Activated B cell treated with CpG ODN at 0.5 μM for 24 hours (primary cell): Measurements from ENCODE around the gene GRM6. TPM values are rescaled to one million over a fixed set of nuclear protein-coding genes. Genes with fewer than 3 reads are reported as not detected.

Experiments
- ATAC-seq: fragments of 200-7000 bp; cut with Tn5 transposase; one replicate; pipeline ENCODE4 v1.10.0; 2021; ENCODE audit warnings: low read depth, mild to moderate bottlenecking, moderate library complexity
- CTCF ChIA-PET: fragments of 350-600 bp; sonication (Branson Sonifier 250); formaldehyde crosslinking; loops from one replicate; lab custom pipeline; 2021; ENCODE audit warnings: antibody characterized with exemption; lab: Charles Lee
- POLR2A ChIA-PET: fragments of 350-600 bp; sonication (Branson Sonifier 250); formaldehyde crosslinking; loops from one replicate; lab custom pipeline; 2021; ENCODE audit warnings: antibody characterized with exemption; lab: Charles Lee
- DNase-seq: peaks from one replicate; pipeline ENCODE4 v3.0.0; 2022
- H3K27ac Mint-ChIP-seq: one replicate; pipeline ENCODE4 v1.8.0; 2020; ENCODE audit warnings: mixed read lengths
- H3K27me3 Mint-ChIP-seq: one replicate; pipeline ENCODE4 v1.8.0; 2021; ENCODE audit warnings: mixed read lengths
- H3K36me3 Mint-ChIP-seq: one replicate; pipeline ENCODE4 v1.8.0; 2021; ENCODE audit warnings: low read depth, mixed read lengths
- H3K4me1 Mint-ChIP-seq: one replicate; pipeline ENCODE4 v1.8.0; 2021; ENCODE audit warnings: mixed read lengths
- H3K4me3 Mint-ChIP-seq: one replicate; pipeline ENCODE4 v1.8.0; 2020; ENCODE audit warnings: mild to moderate bottlenecking, mixed read lengths
- H3K9me3 Mint-ChIP-seq: one replicate; pipeline ENCODE4 v1.8.0; 2020; ENCODE audit warnings: mixed read lengths
- CTCF ChIP-seq: fragments of 200-600 bp; IDR thresholded peaks from one replicate; pipeline ENCODE4 v1.8.0; 2022; ENCODE audit warnings: antibody characterized with exemption, mild to moderate bottlenecking
- intact Hi-C: fragments of 100-400 bp; cut with micrococcal nuclease; formaldehyde crosslinking; loops from one replicate; pipeline ENCODE4 v1.15.1; 2024
- total RNA-seq: library from RNA; stranded (reverse); gene quantifications from 2 replicates; pipeline ENCODE4 v1.2.3, GENCODE V29; 2022

The GRM6 gene
- total RNA-seq, 1 donor from 2014 or later, result not detected

- no peak overlapping the region for H3K27ac Mint-ChIP-seq
- peaks cover 16% of the 10 kb centered on the region for H3K27me3 Mint-ChIP-seq
- peaks cover 6% of the 10 kb centered on the region for H3K9me3 Mint-ChIP-seq
- no peak for TF ChIP-seq CTCF
- no peaks in the 10 kb centered on the region for H3K36me3 Mint-ChIP-seq
- ChIA-PET CTCF (no interaction called here), POLR2A (no interaction called here)
- intact Hi-C loops, result no loop called here
- no peak for ATAC-seq
- no peak overlapping the region for H3K4me3 Mint-ChIP-seq
- no peaks in the 10 kb centered on the region for H3K4me1 Mint-ChIP-seq
- no peak for DNase-seq
Observed at GRCh38 chr5:178989311-178989710, 5.8 kb downstream of the GRM6 start.

- Mint-ChIP-seq H3K27ac (no peak overlapping the region), H3K27me3 (peaks cover 11% of the 10 kb centered on the region), H3K4me1 (no peaks in the 10 kb centered on the region), H3K36me3 (no peaks in the 10 kb centered on the region), H3K9me3 (peaks cover 6% of the 10 kb centered on the region), H3K4me3 (no peak overlapping the region)
- intact Hi-C loops, result no loop called here
- ChIA-PET POLR2A (no interaction called here), CTCF (no interaction called here)
- ATAC-seq, result no peak
- no peak for DNase-seq
- no peak for TF ChIP-seq CTCF
Observed at GRCh38 chr5:178988436-178989220, 6.5 kb downstream of the GRM6 start.

GRCh38 chr5:178986326-178986960 is 8.7 kb downstream of the GRM6 start:
- Mint-ChIP-seq H3K36me3 (no peaks in the 10 kb centered on the region), H3K27ac (no peak overlapping the region), H3K4me1 (no peaks in the 10 kb centered on the region), H3K27me3 (no peaks in the 10 kb centered on the region), H3K4me3 (no peak overlapping the region), H3K9me3 (peaks cover 9% of the 10 kb centered on the region)
- POLR2A ChIA-PET, result no interaction called here
- no peak for TF ChIP-seq CTCF
- ATAC-seq (no peak), DNase-seq (no peak)
- intact Hi-C loops, result no loop called here
- CTCF ChIA-PET, result no interaction called here

GRCh38 chr5:178984145-178985072 is 10.7 kb downstream of the GRM6 start:
- Mint-ChIP-seq H3K9me3 (peaks cover 10% of the 10 kb centered on the region), H3K36me3 (no peaks in the 10 kb centered on the region), H3K4me3 (no peak overlapping the region), H3K27me3 (no peaks in the 10 kb centered on the region), H3K4me1 (no peaks in the 10 kb centered on the region), H3K27ac (no peak overlapping the region)
- intact Hi-C loops, result no loop called here
- ATAC-seq, result no peak
- CTCF ChIA-PET, result no interaction called here
- DNase-seq, result no peak
- POLR2A ChIA-PET, result no interaction called here
- no peak for TF ChIP-seq CTCF

GRCh38 chr5:178983728-178984127 is 11.4 kb downstream of the GRM6 start:
- no peak for ATAC-seq
- Mint-ChIP-seq H3K36me3 (no peaks in the 10 kb centered on the region), H3K9me3 (peaks cover 10% of the 10 kb centered on the region), H3K27me3 (no peaks in the 10 kb centered on the region), H3K4me3 (no peak overlapping the region), H3K27ac (no peak overlapping the region), H3K4me1 (no peaks in the 10 kb centered on the region)
- CTCF ChIA-PET, result no interaction called here
- POLR2A ChIA-PET, result no interaction called here
- intact Hi-C loops, result no loop called here
- no peak for TF ChIP-seq CTCF
- DNase-seq, result no peak
